NCI-H526 (cell line): Measurements from ENCODE around the gene SRMS.

Source experiments
- DNase-seq, 2 experiments: peaks; one replicate each; lab custom pipeline; 2025; lab: John Stamatoyannopoulos, UW

SRMS gene

GRCh38 chr20:63552481-63553249 is 5.1 kb upstream of the SRMS start:
- no peak for DNase-seq

DNA sequence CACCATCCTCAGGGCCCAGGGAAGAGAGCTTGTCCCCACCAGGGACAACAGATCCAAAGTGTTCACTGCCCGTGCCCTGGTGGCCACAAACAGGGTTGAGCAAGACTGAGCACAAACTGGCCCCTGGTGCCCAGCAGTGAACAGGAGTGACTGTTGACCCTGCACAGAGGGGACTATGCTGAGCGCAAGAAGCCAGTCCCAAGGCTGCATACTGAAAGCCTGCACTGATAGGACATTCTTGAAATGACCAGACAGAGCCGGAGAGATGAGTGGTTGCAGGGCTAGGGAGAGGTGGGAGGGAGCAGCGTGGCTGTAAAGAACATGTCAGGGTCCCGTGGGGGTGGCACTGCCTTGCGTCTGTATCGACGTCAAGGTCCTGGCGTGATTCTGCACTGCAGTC is 3.5 kb upstream of the SRMS start:
- no peak for DNase-seq

DNA sequence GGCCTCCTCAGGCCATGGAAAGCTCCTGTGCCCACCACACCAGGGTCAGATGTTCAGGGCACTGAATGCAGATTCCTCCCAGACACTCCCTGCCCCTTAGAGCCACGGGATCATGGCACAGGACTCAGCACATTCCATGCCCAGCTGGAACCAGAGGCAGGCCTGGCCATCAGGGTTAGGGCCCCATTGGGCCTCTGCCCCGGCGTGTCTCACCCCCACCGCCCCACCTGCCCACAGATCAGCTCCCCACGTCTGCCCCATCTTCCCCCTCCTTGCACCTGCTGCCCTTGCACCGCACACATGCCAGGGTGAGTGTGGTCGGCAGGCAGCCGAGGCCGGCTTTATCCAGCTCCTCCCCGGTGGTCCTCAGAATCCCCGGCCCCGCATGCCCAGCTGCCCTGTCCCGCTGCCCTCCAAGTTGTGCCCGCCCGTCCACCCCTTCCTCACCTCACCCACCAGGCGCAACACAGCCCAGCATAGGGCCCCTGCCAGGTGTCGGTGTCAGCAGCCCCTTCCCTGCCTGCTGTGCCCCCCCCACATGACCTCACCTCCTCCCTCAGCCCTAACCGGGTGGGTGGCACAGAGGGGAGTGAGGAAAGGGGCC is 2.2 kb upstream of the SRMS start:
- DNase-seq, result no peak

GRCh38 chr20:63549019-63549418 is 1.5 kb upstream of the SRMS start:
- no peak for DNase-seq

GRCh38 chr20:63548542-63548941 is 993 bp upstream of the SRMS start:
- DNase-seq, result no peak

DNA sequence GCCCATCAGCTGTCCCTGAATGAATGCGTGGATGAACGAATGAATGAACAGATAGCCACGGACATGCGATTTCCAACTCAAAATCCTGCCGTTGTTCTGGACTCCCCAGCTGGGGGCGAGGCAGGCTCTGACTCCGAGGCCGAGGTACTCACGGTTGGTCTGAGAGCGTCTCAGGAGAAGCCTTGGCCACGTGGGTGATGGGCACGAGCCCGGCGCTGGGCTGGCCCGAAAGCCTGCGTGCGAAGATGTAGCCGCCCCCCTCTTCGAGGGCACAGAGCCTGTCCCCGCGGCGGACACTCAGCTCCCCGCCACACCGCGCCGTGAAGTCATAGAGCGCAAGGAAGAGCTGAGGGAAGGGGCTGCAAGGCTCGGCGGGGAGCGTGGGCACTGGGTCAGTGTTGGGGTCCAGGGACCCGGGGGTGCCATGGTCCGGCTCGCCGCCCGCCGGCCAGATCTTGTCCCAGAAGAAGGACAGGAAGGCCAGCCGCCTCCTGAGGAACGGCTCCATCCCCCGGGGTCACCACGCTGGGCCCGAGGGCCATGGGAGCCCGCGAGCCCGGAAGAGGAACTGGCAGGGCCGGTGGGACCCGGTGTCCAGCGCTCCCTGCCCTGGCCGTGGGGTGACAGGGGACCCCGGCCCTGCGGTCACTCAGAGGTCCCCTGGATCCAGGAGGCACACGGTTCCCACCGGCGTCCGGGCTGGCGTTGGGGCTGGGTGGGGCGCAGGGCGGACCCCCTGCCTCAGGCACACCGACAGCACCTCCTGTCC is 409 bp downstream of the SRMS start:
- no peak for DNase-seq

DNA sequence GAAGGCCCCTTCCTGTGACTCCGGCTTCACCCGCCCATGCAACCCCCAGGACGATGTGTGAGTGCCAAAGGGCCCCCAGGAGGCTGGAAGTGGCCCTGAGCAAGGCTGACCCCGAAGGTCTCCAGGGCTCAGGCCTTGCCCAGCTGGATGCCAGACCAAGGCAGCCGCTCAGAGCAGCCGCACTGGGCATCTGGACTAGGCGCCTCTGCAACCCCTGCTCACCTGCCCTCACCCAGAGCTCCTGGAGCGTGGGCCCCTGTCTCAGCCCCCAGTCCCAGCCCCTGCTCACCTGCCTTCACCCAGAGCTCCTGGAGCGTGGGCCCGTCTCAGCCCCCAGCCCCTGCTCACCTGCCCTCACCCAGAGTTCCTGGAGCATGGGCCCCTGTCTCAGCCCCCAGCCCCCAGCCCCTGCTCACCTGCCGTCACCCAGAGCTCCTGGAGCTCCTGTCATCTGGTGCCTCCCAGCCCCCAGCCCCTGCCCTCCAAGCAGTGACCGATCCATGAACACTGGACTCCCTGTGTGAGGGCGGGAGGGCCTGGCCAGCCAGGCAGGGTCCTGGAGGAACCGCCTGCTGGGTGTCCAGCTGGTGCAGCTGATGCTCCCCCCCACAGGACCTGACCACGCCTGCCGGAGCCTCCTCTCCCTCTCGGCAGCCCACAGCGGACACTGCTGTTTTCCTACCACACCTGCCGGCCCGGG is 1.1 kb downstream of the SRMS start:
- DNase-seq, result no peak

DNA sequence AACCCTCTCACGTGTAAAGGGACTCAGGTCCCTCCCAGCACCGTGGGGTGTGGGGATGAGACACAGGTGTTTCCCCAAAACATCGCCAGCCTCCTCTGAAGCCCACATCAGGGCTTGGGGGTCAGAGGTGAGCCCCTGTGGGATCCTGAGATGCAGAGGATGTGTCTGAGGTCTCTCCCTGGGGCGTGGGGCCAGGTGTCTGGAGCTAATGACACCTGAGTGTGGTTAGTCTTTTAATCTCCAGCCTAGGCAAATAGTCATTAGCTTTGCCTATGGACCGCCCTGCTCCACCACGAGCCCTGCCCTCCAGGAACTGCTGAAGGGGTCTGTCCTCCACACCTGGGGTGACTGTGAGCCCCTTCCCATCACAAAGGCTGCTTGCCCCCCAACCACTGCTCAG is 1.7 kb downstream of the SRMS start:
- peak; percentile 51 to 76 for DNase-seq

GRCh38 chr20:63544958-63545516 is 2.5 kb downstream of the SRMS start:
- peak in 1 of 2 experiments; percentile 41 for DNase-seq

GRCh38 chr20:63544241-63544957 is 3.1 kb downstream of the SRMS start:
- no peak for DNase-seq

- no peak for DNase-seq
Observed at GRCh38 chr20:63543733-63544132, 3.8 kb downstream of the SRMS start.

- no peak for DNase-seq
Observed at GRCh38 chr20:63543131-63543530, 4.4 kb downstream of the SRMS start.

GRCh38 chr20:63542696-63543095 is 4.9 kb downstream of the SRMS start:
- no peak for DNase-seq

GRCh38 chr20:63542031-63542559 is 5.5 kb downstream of the SRMS start:
- DNase-seq, result peak in 1 of 2 experiments; percentile 49

- no peak for DNase-seq
Observed at GRCh38 chr20:63541371-63541770, 6.2 kb downstream of the SRMS start.

DNA sequence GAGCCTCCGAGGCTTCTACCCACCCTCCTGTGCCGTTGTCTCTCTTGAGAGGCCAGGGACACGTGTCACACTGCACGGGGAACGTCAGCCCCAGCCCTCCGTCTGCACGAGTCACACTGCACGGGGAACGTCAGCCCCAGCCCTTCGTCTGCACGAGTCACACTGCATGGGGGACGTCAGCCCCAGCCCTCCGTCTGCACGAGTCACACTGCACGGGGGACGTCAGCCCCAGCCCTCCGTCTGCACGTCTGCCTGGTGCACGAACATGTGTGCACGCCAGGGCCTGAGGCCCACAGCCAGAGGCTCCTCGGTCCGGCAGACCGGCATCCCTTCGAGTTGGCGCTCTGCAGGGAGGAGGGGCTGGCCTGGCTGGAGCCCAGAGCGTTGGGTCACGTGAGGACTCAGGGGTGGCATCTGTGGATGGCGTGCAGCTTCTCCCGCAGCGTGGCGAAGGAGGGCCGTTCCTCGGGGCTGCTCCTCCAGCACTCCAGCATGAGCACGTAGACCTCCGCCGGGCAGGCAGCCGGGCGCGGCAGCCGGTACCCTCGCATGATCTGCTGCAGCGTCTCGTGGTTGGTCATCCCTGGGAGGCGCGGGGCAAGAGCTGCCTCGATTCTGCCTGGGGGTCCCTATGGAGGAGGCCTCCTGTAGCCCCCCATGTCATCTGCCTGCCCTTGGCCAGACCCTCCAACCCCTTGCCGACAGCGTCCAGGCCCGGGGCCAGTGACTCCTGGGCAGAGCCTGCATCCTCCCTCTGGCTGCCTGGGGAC is 6.9 kb downstream of the SRMS start:
- no peak for DNase-seq

GRCh38 chr20:63539441-63540370 is 7.8 kb downstream of the SRMS start:
- no peak for DNase-seq

GRCh38 chr20:63539092-63539430 is 8.5 kb downstream of the SRMS start:
- no peak for DNase-seq
